Measurements from ENCODE around the gene CIAO2A.

Gene CIAO2A

DNA sequence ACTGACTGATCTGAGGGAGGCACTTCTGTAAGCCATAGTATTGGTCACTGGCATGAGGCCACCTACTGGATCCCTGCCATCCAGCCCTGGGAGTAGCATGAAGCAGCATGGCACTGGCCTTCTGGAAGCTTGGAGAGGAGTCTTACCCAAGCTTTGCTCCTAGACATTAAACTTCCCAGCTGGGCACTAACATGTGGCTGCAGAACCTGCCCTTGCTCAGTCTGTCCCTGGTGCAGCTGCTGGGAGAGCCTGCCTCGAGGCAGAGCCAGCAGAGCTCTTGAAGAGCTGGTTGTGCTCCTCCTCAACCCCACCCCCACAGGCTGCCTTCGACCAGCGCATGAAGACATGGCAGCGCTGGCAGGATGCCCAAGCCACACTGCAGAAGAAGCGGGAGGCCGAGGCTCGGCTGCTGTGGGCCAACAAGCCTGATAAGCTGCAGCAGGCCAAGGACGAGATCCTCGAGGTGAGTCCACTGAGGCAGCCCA is 40.7 kb upstream of the CIAO2A start:
- in situ Hi-C loops (cut with MboI; ENCODE audit: low pct_unique_long_range_greater_than_20kb, low sequenced_read_pairs, unreplicated experiment): no loop called here
- no peak for DNase-seq (ENCODE audit: low spot score)
- TF ChIP-seq, protein P1, sequence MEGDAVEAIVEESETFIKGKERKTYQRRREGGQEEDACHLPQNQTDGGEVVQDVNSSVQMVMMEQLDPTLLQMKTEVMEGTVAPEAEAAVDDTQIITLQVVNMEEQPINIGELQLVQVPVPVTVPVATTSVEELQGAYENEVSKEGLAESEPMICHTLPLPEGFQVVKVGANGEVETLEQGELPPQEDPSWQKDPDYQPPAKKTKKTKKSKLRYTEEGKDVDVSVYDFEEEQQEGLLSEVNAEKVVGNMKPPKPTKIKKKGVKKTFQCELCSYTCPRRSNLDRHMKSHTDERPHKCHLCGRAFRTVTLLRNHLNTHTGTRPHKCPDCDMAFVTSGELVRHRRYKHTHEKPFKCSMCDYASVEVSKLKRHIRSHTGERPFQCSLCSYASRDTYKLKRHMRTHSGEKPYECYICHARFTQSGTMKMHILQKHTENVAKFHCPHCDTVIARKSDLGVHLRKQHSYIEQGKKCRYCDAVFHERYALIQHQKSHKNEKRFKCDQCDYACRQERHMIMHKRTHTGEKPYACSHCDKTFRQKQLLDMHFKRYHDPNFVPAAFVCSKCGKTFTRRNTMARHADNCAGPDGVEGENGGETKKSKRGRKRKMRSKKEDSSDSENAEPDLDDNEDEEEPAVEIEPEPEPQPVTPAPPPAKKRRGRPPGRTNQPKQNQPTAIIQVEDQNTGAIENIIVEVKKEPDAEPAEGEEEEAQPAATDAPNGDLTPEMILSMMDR (IDR thresholded peaks at IDR 0.05; ENCODE audit: extremely low read depth, insufficient read depth, missing control alignments): no peak

DNA sequence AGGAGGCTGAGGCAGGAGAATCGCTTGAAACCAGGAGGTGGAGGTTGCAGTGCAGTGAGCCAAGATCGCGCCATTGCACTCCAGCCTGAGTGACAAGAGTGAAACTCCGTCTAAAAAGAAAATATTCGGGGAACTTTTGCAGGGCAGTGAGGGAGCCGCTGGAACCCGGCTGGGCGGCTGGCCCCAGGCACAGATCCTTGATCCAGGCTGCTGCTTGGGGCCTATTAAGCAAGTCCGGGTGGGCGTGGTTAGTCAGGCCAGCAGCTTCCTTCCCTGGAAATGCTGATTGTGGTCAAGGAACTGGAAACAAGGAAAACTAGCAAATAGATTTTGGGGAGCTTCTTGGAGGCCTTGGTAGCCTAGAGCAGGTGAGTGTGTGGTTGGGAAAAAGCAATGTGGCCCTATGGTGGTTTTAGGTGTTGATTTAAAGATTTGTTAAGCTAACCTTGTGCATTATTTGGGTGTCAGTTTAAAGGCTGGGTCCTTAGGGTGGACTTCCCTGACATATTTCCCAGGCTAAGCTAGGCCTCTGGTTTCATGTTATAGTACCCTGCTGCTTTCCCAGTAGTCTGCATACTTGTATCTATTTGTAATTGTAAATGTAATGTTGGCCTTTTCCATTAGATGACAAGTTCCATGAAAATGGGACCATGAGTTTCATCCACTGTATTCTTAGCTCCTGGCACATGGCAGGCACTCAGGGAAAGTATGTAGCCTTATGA is 40.1 kb upstream of the CIAO2A start:
- no peak for DNase-seq (ENCODE audit: low spot score)
- TF ChIP-seq, protein P1 (IDR thresholded peaks at IDR 0.05; ENCODE audit: extremely low read depth, insufficient read depth, missing control alignments): no peak
- in situ Hi-C loops (cut with MboI; ENCODE audit: low pct_unique_long_range_greater_than_20kb, low sequenced_read_pairs, unreplicated experiment): no loop called here

DNA sequence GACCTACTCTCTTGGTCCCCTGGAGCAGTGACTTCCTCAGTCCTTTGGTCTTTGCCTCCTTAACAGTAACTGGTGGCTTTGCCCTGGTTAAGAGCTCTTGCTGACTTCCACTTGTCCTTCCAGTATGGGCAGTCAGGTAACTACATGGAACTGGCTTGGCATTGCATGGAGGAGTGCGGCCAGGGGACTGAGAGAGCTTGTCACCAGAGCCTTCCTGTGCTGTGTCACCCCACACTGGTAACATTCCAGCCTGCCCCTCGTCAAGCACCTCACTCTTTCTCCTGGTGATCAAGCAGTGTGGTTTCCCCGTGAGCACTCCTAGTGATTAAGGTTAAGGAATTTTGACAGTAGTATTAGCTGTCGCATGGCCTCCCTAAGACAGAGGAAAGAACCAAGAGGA is 38.6 kb upstream of the CIAO2A start:
- TF ChIP-seq, protein P1 (IDR thresholded peaks at IDR 0.05; ENCODE audit: extremely low read depth, insufficient read depth, missing control alignments): no peak
- in situ Hi-C loops (cut with MboI; ENCODE audit: low pct_unique_long_range_greater_than_20kb, low sequenced_read_pairs, unreplicated experiment): no loop called here
- DNase-seq (ENCODE audit: low spot score): no peak

DNA sequence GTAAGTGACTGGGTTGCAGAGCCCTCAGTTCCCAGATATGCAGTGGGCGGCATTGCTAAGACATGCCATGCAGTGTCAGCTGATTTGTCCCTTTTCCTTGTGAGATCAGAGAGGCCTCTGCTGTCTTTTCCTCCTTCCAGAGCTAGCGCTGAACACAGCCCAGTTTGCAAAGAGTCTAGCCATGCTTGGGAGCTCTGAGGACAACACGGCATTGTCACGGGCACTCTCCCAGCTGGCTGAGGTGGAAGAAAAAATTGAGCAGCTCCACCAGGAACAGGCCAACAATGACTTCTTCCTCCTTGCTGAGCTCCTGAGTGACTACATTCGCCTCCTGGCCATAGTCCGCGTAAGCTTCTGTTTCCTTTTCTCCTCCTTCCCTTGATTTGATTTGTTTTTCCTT is 37.9 kb upstream of the CIAO2A start:
- TF ChIP-seq, protein P1 (IDR thresholded peaks at IDR 0.05; ENCODE audit: extremely low read depth, insufficient read depth, missing control alignments): no peak
- DNase-seq (ENCODE audit: low spot score): no peak
- in situ Hi-C loops (cut with MboI; ENCODE audit: low pct_unique_long_range_greater_than_20kb, low sequenced_read_pairs, unreplicated experiment): no loop called here

DNA sequence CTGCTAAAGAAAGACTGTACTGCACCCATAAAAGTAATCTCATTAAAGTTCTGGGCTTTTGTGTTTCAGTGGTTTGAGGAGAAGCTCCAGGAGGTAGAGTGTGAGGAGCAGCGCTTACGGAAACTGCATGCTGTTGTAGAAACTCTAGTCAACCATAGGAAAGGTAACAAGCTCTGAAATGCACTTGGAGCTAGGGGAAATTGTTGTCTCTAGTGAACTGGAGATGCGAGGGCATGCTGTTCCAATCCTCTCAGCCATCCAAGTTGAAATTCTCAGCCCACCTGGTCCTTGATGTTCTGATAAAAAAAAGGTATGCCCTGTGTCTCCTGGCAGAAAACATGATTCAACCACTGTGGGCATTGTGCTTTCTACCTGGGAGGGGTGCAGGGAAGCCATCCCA is 36.5 kb upstream of the CIAO2A start:
- TF ChIP-seq, protein P1 (IDR thresholded peaks at IDR 0.05; ENCODE audit: extremely low read depth, insufficient read depth, missing control alignments): no peak
- no peak for DNase-seq (ENCODE audit: low spot score)
- in situ Hi-C loops (cut with MboI; ENCODE audit: low pct_unique_long_range_greater_than_20kb, low sequenced_read_pairs, unreplicated experiment): no loop called here

DNA sequence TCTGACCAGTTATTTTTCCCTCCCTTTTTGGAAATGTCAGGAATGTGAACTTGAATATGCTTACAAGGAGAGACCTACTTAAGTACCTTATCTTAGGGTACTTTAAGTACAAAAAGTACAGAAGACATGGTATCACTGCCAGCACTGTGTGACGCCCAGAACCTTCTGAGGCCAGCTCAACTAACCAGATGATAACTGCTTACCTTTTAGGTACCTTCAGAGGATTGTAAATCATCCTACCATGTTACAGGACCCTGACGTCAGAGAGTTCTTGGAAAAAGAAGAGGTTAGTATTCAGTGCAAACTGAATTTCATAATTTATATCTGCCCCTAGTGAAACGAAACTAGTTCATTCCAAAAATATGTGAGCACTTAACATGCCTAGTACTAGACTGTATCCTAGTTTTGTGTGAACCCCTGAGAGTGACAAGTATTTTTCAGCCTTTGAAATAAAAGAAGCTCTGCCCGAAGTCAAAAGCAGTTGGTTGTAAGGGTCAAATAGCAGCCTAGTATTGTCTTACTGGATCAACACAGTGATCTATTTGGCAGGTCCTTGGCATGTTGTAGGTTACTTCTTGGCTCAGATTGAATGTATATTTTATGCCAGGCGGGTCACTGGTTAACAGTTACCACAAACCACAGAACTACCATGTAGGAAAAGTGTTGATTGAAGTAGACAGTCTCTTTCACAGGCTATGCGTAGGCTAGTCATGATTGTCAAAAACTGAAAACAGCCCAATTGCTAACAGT is 34.1 kb upstream of the CIAO2A start:
- DNase-seq (ENCODE audit: low spot score): no peak
- in situ Hi-C loops (cut with MboI; ENCODE audit: low pct_unique_long_range_greater_than_20kb, low sequenced_read_pairs, unreplicated experiment): no loop called here
- TF ChIP-seq, protein P1 (IDR thresholded peaks at IDR 0.05; ENCODE audit: extremely low read depth, insufficient read depth, missing control alignments): no peak

All from GM13977 (cell line).